HFF-Myc (cell line): ENCODE data around the gene CHRND.

Source experiments
- DNase-seq: peaks from one replicate; pipeline ENCODE4 v3.0.0-alpha.2; 2011; ENCODE audit warnings: low read depth; ENCODE audit errors: extremely low read depth
- H3K4me3 ChIP-seq: replicated peaks from 2 replicates; pipeline ENCODE4 v1.5.1; 2011; ENCODE audit warnings: low read depth, mild to moderate bottlenecking, control low read depth, low read length
- TF ChIP-seq, protein P1 (sequence below): IDR thresholded peaks from 2 replicates; pipeline ENCODE4 v1.5.1; 2012; ENCODE audit warnings: mild to moderate bottlenecking, low read depth, low read length, control low read depth; ENCODE audit errors: missing control alignments

CHRND gene

DNA sequence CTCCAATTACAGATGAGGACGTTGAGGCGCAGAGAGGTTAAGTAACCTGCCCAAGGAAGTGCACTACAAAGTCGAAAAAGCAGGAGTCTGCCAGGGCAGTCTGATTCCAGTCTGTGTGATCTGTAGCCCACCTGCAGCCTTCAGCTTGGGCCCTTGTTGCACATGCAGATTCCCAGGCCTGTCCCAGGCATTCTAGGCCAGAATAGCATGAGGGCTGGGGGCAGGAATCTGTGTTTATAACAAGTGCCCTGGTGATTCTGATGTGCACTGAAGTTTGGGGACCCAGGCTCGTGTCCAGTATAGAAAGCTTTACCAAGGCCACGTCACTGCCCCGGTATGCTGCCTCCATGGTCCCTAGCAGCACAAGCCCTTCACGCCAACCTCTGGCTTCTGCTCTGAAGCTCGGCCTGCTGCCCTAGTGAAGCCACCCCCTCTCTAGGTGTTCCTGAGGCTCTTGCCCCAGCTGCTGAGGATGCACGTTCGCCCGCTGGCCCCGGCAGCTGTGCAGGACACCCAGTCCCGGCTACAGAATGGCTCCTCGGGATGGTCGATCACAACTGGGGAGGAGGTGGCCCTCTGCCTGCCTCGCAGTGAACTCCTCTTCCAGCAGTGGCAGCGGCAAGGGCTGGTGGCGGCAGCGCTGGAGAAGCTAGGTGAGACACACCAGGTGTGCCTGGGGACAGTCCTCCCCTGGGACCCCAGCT, 18.1 kb downstream of the CHRND start:
- H3K4me3 ChIP-seq: no peak overlapping the region
- no peak for DNase-seq
- TF ChIP-seq, protein P1, sequence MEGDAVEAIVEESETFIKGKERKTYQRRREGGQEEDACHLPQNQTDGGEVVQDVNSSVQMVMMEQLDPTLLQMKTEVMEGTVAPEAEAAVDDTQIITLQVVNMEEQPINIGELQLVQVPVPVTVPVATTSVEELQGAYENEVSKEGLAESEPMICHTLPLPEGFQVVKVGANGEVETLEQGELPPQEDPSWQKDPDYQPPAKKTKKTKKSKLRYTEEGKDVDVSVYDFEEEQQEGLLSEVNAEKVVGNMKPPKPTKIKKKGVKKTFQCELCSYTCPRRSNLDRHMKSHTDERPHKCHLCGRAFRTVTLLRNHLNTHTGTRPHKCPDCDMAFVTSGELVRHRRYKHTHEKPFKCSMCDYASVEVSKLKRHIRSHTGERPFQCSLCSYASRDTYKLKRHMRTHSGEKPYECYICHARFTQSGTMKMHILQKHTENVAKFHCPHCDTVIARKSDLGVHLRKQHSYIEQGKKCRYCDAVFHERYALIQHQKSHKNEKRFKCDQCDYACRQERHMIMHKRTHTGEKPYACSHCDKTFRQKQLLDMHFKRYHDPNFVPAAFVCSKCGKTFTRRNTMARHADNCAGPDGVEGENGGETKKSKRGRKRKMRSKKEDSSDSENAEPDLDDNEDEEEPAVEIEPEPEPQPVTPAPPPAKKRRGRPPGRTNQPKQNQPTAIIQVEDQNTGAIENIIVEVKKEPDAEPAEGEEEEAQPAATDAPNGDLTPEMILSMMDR: no peak

DNA sequence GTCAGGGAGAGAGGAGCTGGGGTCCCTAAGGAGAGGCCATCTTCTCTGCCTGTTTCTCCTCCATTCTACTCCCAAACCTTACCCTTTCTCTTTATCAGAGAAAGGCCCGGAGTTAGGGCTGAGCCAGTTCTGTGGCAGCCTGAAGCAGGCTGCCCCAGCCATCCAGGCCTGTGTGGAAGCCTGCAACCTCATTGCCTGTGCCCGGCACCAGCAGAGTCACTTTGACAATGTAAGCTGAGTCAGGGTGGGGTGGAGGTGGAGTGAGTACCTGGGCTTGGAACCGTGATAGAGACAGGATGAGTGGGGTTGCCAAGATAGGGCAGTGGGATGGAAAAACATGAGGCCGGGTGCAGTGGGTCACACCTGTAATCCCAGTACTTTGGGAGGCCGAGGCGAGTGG, 18.7 kb downstream of the CHRND start:
- TF ChIP-seq, protein P1: no peak
- no peak overlapping the region for H3K4me3 ChIP-seq
- no peak for DNase-seq

GRCh38 chr2:232545511-232546375, 19.8 kb downstream of the CHRND start:
- H3K4me3 ChIP-seq: no peak overlapping the region
- TF ChIP-seq, protein P1: no peak
- DNase-seq: no peak

DNA sequence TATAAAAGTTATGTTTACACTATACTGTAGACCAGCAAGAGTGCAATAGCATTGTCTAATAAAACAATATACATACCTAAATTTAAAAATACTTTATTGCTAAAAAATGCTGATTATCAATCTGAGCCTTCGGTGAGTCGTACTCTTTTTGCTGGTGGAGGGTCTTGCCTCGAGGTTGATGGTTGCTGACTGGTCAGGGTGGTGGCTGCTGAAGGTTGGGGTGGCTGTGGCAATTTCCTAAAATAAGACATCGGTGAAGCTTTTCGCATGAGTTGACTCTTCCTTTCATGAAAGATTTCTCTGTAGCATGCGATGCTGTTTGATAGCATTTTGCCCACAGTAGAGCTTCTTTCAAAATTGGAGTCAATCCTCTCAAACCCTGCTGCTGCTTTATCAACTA, 22.0 kb downstream of the CHRND start:
- H3K4me3 ChIP-seq: no peak overlapping the region
- DNase-seq: no peak
- TF ChIP-seq, protein P1: no peak

- peak overlapping the region; percentile 97 for H3K4me3 ChIP-seq
- TF ChIP-seq, protein P1: no peak
- no peak for DNase-seq
Measured at GRCh38 chr2:232549655-232550353, 23.8 kb downstream of the CHRND start.

DNA sequence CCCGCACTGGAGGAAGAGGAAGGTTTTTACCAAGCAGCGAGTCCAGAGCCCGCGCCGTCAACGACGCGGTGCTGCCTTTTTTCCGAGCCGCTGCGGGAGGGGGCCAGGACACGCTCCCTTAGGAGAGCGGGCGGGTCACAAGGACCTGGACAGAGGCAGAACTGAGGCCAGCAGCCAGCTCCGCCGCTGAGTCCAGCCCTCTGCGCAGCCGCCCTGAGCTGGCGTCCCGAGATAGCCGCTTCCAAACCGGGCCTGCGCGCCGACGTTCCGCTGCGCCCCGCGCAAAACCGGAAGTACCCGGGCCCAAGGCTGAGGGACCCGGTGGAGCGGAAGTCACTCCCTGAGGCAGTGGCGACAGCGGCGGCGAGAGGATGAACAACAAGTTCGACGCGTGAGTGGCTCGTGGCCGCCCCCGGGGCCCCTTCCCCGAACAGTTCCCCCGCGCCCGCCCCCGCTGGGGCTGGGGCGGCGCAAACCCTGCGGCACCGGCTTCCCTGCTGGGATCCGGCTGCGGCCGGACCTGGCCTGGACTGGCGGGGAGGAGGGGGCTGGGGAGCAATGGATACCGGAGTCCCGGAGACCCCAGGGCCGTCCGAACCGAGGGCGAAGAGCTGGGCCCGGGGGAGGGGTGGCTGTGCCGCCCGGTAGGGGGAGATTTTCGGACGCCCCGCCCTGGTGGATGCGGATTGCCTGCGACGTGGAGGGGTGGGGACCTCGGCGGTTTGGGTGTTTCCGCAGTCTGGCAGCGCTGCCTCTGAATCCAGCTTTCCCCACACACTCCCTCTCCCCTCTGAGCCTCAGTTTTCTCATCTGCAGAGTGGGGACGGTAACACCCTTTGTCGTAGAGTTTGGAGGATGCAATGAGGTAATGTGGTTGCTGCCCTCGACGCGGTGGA, 24.6 kb downstream of the CHRND start, which contains the start of the genes EIF4E2 and TIGD1:
Gene EIF4E2, plus strand, starts transcription at position 336 of the 896 bp plus-strand sequence. Its CDS starts 36 bp downstream, at position 372.
Gene TIGD1, minus strand, starts transcription at position 204 of the 896 bp plus-strand sequence. CDS start 675 bp downstream, outside the sequence.
- TF ChIP-seq, protein P1: peak; percentile 22
- peak within 1 kb of the TSS; percentile 97 for H3K4me3 ChIP-seq
- DNase-seq: peak; percentile 72
